Measurements from ENCODE around the gene UCN2.

The UCN2 gene

DNA sequence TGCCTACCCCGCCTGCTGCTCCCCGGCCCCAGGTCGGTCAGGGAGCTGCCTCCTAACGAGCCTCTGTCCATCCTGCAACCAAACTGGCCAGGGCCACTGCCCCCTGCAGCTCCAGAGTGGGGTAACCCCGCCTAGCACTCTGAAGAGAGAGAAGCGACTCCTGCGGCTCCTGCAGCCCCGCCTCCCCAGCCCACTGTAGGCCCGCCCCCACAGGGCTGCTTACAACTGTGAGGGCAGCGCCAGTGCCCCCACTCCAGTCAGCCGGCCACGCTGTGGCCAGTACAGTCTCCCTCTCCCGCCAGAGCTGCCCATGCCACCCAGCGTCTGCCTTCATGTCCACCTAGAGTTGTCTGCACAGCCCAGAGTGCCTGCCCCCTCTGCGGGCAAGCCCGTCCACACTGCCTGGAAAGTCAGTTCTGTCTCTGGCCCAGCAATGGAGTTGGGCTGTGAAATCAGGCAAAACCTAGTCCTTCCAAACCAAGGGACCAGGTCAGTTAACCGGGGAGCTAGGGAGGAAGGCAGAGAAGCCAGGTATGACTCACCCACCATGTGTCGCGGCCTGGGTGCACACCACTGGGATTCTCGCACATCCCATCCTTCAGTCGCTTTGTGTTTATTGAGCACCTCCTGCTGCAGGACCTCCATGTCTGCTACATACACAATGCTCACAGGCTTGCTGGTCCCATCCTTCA is 2.4 kb downstream of the UCN2 start:
- peak overlapping the region; percentile 63 for H3K9ac ChIP-seq (ENCODE audit: insufficient read length, low read depth)
- no peak for TF ChIP-seq ZNF274 (IDR thresholded peaks at IDR 0.05; ENCODE audit: low read depth, low read length)
- no peak for TF ChIP-seq YY1 (IDR thresholded peaks at IDR 0.05; ENCODE audit: insufficient read depth, insufficient read length)
- no peak for TF ChIP-seq SUZ12 (IDR thresholded peaks at IDR 0.05; ENCODE audit: extremely low read depth, insufficient read depth, insufficient read length)
- no peaks in the 10 kb centered on the region for H3K27me3 ChIP-seq (ENCODE audit: insufficient read depth, insufficient read length)
- H3K9me3 ChIP-seq (ENCODE audit: insufficient read depth, low read length): no peaks in the 10 kb centered on the region
- DNase-seq (ENCODE audit: low read depth, low spot score): no peak
- no peak overlapping the region for H3K4me3 ChIP-seq (ENCODE audit: insufficient read length, low read depth)
- peaks cover 43% of the 10 kb centered on the region for H3K36me3 ChIP-seq (ENCODE audit: insufficient read depth, insufficient read length, low read length)
- H3K4me1 ChIP-seq (ENCODE audit: insufficient read depth, insufficient read length): peaks cover 40% of the 10 kb centered on the region

DNA sequence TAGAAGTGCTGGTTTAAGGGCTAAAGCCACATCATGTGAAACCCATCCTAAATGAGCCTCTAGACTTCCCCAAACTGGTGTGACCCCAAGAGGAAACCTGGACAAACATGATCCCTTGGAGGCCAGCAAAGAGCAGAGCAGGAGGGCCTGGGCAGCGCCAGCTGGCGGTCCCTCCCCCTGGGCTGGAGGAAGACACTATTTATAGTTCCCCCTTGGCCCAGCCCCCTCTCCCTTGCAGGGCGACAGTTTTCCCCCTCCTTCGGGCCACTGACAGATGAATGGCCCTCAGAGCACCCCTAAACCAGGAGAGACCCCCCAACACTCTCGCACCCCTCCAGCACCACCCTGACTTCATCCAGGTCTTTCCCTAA is 2.9 kb downstream of the UCN2 start:
- peaks cover 37% of the 10 kb centered on the region for H3K36me3 ChIP-seq (ENCODE audit: insufficient read depth, insufficient read length, low read length)
- H3K4me3 ChIP-seq (ENCODE audit: insufficient read length, low read depth): no peak overlapping the region

DNA sequence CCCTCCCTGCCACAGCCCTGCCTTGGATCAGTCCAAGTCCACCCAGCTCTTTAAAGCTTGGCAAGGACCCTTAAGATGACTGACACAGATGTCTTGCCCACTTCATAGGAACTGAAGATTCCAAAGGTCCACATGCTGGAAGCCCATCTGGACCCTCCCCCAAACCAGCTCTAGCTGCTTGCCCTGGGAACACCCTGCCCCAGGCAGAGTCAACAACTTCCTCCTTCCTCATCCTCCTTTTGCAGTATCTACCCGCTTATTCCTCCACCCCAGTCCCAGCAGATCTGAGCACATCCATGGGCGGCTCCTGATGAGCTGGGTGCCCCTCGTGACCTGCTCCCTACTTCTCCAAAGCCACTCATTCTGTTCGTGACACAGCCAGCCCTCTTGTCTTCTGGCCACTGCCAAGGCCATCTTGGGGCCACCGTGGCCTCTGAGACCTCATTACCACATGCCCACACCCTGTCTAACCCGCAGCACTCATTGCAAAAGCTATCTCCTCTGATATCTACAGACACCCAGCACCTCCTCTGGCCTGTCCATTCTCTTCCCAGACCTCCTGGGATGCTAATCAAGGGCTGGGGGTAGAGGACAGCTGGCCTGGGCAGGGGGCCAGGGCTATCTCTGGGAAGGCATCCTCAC is 5.0 kb downstream of the UCN2 start:
- Histone ChIP-seq H3K9me3 (ENCODE audit: insufficient read depth, low read length) (no peaks in the 10 kb centered on the region), H3K27me3 (ENCODE audit: insufficient read depth, insufficient read length) (no peaks in the 10 kb centered on the region), H3K4me3 (ENCODE audit: insufficient read length, low read depth) (no peak overlapping the region), H3K36me3 (ENCODE audit: insufficient read depth, insufficient read length, low read length) (peaks cover 22% of the 10 kb centered on the region), H3K4me1 (ENCODE audit: insufficient read depth, insufficient read length) (peaks cover 38% of the 10 kb centered on the region), H3K9ac (ENCODE audit: insufficient read length, low read depth) (no peak overlapping the region)
- no peak for DNase-seq (ENCODE audit: low read depth, low spot score)
- TF ChIP-seq SUZ12 (IDR thresholded peaks at IDR 0.05; ENCODE audit: extremely low read depth, insufficient read depth, insufficient read length) (no peak), ZNF274 (IDR thresholded peaks at IDR 0.05; ENCODE audit: low read depth, low read length) (no peak), YY1 (IDR thresholded peaks at IDR 0.05; ENCODE audit: insufficient read depth, insufficient read length) (no peak)

More for the DNA sequence above, 2.9 kb downstream of the UCN2 start:
- Histone ChIP-seq H3K9me3 (ENCODE audit: insufficient read depth, low read length) (no peaks in the 10 kb centered on the region), H3K27me3 (ENCODE audit: insufficient read depth, insufficient read length) (no peaks in the 10 kb centered on the region), H3K9ac (ENCODE audit: insufficient read length, low read depth) (peak overlapping the region; percentile 63), H3K4me1 (ENCODE audit: insufficient read depth, insufficient read length) (peaks cover 37% of the 10 kb centered on the region)
- DNase-seq (ENCODE audit: low read depth, low spot score): no peak
- TF ChIP-seq ZNF274 (IDR thresholded peaks at IDR 0.05; ENCODE audit: low read depth, low read length): no peak
- TF ChIP-seq SUZ12 (IDR thresholded peaks at IDR 0.05; ENCODE audit: extremely low read depth, insufficient read depth, insufficient read length): no peak
- TF ChIP-seq YY1 (IDR thresholded peaks at IDR 0.05; ENCODE audit: insufficient read depth, insufficient read length): no peak

DNA sequence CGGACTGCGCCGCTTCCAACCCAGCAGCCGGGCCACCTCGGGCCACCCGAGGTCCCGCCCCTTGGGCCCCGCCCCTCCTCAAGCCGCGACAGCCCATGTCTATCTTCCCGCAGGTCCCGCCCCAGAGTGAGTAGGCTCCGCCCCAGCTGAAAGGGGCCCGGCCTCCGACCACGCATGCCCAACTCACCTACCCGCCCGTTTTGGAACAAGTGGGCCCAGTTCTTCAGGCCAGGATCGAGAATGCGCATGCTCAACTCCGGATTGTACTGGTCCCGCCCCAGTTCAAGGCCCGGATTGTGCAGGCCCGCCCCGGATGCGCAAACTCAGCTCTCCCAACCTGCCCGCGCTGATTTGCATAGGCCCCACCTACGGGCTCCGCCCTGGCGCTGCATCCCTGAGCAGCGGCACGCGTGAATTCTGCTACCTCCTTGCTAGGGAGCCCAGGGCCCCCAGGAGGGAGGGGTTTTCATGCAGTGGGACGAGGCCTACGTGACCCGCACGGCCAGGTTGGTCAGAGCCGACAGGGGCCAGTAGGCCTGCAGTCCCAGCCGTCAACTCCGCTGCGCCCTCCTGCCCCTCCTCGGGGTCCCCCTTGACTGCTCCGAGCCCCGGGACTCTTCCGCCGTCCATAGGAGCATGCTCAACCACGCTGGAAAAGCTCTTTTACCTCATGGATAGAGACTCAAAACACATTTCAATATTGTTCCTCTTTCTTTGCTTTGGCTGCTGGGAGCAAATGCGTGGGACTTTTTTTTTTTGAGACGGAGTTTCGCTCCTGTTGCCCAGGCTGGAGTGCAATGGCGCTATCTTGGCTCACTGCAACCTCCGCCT is 6.6 kb downstream of the UCN2 start, which contains the start of gene PFKFB4:
Gene PFKFB4, minus strand, starts transcription at position 8 of the 831 bp plus-strand sequence. CDS start 26 bp downstream, outside the sequence.
- Histone ChIP-seq H3K4me3 (ENCODE audit: insufficient read length, low read depth) (peak within 1 kb of the TSS; percentile 70), H3K9ac (ENCODE audit: insufficient read length, low read depth) (peak within 1 kb of the TSS; percentile 87), H3K36me3 (ENCODE audit: insufficient read depth, insufficient read length, low read length) (peaks cover 12% of the 10 kb centered on the region), H3K4me1 (ENCODE audit: insufficient read depth, insufficient read length) (peaks cover 38% of the 10 kb centered on the region), H3K27me3 (ENCODE audit: insufficient read depth, insufficient read length) (no peaks in the 10 kb centered on the region), H3K9me3 (ENCODE audit: insufficient read depth, low read length) (no peaks in the 10 kb centered on the region)
- peak; percentile 99 for DNase-seq (ENCODE audit: low read depth, low spot score)
- TF ChIP-seq YY1 (IDR thresholded peaks at IDR 0.05; ENCODE audit: insufficient read depth, insufficient read length) (no peak), SUZ12 (IDR thresholded peaks at IDR 0.05; ENCODE audit: extremely low read depth, insufficient read depth, insufficient read length) (no peak), ZNF274 (IDR thresholded peaks at IDR 0.05; ENCODE audit: low read depth, low read length) (no peak)

DNA sequence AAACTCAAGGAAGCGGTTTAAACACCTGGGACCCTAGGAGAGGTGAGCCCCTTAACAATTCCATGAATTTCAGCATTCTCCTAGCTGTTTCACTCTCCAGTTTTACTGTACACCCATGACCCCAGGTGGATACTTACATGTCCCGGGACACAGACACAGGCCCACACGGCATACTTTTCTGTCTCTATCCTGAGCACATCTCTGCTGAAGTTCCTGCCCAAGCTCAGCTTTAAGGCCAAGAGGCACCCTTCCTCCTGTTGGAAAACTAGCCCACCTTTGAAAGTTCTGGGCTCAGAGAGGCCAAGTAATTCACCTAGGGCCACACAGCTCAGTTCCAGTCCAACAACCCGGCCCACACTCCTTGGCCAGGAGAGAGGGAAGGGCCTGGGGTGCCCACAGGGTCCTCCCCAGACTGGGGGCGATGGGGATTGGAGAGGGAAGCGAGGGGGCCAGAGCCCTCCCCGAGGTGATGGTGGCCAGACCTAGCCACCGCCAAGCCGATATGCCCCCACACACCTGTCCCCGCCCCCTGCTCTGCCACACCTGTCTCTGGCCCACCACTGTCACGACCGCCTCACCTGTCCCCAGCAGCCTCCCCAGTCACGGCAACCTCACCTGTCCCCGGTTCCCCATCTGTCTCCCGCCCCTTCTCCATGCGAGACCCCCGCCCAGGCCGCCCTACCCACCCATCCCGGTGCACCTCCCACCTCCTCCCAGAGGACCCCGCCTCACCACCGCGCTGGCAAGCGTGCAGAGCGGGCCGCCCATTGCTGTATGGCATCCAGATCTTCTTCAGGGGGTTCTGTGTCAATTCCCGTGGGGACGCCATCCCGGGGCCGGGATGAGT is 7.4 kb downstream of the UCN2 start:
- peak overlapping the region; percentile 80 for H3K9ac ChIP-seq (ENCODE audit: insufficient read length, low read depth)
- TF ChIP-seq ZNF274 (IDR thresholded peaks at IDR 0.05; ENCODE audit: low read depth, low read length): no peak
- no peak for TF ChIP-seq YY1 (IDR thresholded peaks at IDR 0.05; ENCODE audit: insufficient read depth, insufficient read length)
- TF ChIP-seq SUZ12 (IDR thresholded peaks at IDR 0.05; ENCODE audit: extremely low read depth, insufficient read depth, insufficient read length): no peak
- no peaks in the 10 kb centered on the region for H3K9me3 ChIP-seq (ENCODE audit: insufficient read depth, low read length)
- H3K36me3 ChIP-seq (ENCODE audit: insufficient read depth, insufficient read length, low read length): peaks cover 11% of the 10 kb centered on the region
- peaks cover 37% of the 10 kb centered on the region for H3K4me1 ChIP-seq (ENCODE audit: insufficient read depth, insufficient read length)
- no peaks in the 10 kb centered on the region for H3K27me3 ChIP-seq (ENCODE audit: insufficient read depth, insufficient read length)
- peak overlapping the region; percentile 70 for H3K4me3 ChIP-seq (ENCODE audit: insufficient read length, low read depth)
- DNase-seq (ENCODE audit: low read depth, low spot score): no peak

DNA sequence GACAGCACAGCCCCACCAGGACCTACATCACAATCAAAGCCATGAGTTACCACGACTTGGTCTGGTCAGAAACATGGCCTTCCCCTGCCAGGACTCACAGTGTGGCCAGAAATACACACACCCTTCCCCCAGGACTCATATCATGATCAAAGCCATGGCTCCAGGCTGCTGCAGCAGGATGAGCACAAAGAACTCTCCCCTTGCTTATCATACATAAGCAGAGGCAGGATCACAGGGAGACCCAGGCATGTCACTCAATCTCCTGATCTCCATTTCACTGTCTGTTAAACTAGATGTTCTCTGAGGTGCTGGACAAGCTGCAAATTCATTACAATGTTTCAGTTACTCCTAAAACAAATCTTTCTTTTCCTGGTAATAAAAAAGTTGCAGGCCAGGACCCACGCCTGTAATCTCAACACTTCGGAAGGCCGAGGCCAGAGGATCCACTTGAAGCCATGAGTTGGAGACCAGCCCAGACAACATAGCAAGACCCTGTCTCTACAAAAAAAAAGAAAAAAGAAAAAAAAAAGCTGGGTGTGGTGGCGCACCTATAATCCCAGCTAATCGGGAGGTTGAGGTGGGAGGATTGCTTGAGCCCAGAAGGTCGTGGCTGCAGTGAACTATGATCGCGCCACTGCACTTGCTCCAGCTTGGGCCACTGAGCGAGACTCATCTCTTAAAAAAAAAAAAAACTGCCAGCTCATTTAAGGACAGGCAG is 8.2 kb downstream of the UCN2 start:
- H3K27me3 ChIP-seq (ENCODE audit: insufficient read depth, insufficient read length): no peaks in the 10 kb centered on the region
- H3K4me1 ChIP-seq (ENCODE audit: insufficient read depth, insufficient read length): peaks cover 33% of the 10 kb centered on the region
- peak overlapping the region; percentile 80 for H3K9ac ChIP-seq (ENCODE audit: insufficient read length, low read depth)
- DNase-seq (ENCODE audit: low read depth, low spot score): no peak
- peaks cover 11% of the 10 kb centered on the region for H3K36me3 ChIP-seq (ENCODE audit: insufficient read depth, insufficient read length, low read length)
- H3K9me3 ChIP-seq (ENCODE audit: insufficient read depth, low read length): no peaks in the 10 kb centered on the region
- TF ChIP-seq SUZ12 (IDR thresholded peaks at IDR 0.05; ENCODE audit: extremely low read depth, insufficient read depth, insufficient read length): no peak
- TF ChIP-seq ZNF274 (IDR thresholded peaks at IDR 0.05; ENCODE audit: low read depth, low read length): no peak
- no peak for TF ChIP-seq YY1 (IDR thresholded peaks at IDR 0.05; ENCODE audit: insufficient read depth, insufficient read length)
- H3K4me3 ChIP-seq (ENCODE audit: insufficient read length, low read depth): peak overlapping the region; percentile 70

All from NT2/D1 (cell line).